Measurements from ENCODE around the gene TMEM25.

- no peak for TF ChIP-seq POLR2A (IDR thresholded peaks at IDR 0.05)
- TF ChIP-seq CTCF (IDR thresholded peaks at IDR 0.05): no peak
Measured at GRCh38 chr11:118514103-118514502, 16.9 kb upstream of the TMEM25 start.
